GM18858 (cell line): ENCODE data around the gene GIN1.

ENCODE experiments used
- ATAC-seq: cut with Tn5 transposase; IDR thresholded peaks from one replicate; pipeline ENCODE4 v1.9.1; 2021; ENCODE audit not compliant: unreplicated experiment

Gene GIN1

DNA sequence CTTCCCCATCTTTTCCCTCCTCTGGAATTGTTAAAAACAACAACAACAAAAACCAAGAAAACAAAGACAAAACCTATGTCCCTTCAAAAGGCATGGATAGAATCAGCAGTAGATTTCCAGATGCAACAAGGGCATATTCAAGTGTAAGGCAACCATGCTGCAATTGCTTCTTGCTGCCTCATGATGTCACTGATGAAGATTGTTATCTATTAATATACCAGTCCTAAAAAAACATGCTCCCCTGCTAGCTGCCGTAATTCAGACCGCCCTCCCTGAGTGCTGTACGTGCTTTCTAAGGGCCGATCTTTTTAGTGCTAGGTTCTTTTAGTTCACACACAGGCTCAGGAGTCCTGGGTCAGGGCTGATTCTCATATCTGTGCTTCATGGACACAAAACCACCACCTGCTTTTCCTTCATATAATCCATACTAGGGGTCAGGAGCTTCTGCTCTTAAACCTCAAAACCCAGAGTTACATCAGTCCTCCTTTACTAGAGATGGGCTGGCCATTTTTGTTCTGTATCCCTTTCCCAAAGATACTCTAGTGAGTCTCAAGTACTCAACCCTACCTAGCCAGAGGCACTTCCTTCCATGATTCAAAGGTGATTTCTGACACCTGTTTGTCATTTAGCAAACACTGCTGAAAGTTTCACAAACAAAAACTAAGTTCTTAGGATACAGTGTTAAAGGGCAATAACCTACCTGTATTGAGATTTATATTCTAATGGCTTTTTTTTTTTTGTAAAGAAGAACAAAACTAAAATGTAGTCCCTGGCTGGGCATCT is 82.1 kb downstream of the GIN1 start:
- no peak for ATAC-seq

DNA sequence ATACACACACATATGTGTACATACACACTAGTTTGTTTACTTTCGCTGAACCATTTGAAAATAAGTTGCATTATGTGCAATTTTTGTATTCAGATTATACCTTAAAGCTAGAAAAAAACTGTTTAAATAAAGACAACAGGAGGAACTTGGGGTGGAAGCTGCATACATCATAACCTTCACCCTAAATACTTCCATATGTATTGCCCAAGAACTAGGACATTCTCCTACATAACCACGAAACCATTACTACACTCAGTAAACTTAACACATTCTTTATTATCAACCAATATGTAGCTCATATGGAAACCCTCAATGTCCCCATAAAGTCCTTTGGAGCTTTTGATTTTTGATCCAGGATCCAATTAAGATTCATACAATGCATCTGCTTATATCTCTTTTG is 83.3 kb downstream of the GIN1 start:
- ATAC-seq: no peak
